GM19463 (cell line): ENCODE measurements around the gene MAP2K4.

Experiments
- ATAC-seq: cut with Tn5 transposase; IDR thresholded peaks from one replicate; pipeline ENCODE4 v1.9.1; 2021; ENCODE audit warnings: mild to moderate bottlenecking, moderate library complexity; ENCODE audit not compliant: unreplicated experiment

Gene MAP2K4

DNA sequence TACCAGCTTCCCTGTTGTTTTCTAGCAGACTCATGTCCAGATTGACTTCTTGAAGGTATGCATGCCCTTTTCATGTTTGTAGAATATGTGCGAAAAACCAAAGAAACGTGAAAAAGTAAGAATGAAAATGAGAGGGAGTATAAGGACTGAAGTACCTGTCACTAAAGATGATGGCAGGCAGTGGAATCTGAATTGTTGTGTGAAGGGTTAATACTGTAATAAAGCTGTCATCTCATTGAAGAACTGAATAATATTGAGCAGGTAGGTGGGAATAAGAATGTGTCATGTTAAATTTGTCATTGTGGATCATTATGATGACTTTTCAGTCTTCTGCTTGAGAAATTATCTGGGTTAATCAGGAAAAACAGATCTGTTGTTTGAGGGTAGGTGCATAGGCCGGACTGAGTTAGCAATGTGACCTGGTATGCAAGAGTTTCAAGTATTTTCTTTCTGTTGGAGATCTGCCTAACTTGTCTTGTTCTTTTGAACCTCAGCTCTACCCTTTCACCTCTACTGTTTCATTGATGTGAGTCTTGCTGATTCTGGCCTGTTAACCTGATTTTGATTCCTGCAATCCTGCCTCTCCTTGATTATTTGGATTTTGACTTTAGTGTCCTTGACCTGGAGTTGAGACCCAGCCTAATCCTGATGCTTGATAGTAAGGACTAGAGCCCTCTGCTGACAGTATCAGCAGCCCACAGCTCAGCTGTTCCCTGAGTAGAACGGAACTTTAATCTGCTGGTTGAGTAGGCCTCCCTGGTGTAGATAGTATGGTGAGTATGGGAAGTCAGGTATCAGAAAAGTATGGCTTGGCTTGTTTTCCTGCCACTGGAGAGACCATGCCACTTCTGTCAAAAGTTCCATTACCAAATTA lies 64.6 kb downstream of the MAP2K4 start:
- no peak for ATAC-seq

DNA sequence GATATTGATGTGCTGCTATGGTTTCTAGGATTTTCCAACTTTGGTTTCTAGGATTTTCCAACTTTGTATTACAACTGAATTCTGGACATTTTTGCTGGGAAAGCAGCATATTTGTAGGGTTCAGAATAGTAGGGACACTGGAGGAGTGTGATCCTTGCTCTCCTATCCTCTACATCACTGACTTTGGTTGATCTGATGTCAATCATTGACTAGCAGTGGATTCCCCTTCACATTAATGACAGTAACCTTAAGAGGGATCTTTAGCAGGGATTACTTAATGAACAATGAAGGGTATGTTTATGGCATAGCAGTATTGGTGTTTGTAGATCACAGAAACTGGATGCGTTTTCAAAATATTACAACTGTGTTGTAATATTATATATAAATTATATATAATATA lies 67.4 kb downstream of the MAP2K4 start:
- ATAC-seq, result no peak

DNA sequence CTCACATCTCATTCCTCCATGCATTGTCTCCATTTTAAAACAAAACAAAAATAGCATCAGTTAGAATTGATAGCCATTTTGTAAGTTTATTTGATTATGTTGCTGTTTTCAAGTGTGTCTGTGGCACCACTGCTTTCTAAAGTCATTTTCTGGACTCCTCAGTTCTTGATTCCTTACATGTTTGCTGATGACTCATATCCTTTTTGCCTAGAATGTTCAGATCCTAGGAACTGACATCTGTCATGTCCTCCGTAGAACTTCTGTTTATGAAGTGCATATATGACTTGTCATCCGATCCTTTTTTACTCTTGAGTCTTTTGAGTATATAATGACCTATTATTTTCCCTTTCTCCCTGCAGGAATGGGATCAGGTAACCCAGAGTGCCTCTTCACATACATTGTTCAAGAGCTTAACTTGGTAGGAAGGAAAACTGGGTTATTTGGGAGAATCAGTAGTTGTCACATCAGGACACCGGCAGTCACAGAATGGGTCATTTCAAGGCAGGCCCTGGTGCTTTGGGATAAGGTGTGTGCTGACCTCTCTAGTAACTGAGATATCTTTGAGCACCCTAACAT lies 69.2 kb downstream of the MAP2K4 start:
- no peak for ATAC-seq

DNA sequence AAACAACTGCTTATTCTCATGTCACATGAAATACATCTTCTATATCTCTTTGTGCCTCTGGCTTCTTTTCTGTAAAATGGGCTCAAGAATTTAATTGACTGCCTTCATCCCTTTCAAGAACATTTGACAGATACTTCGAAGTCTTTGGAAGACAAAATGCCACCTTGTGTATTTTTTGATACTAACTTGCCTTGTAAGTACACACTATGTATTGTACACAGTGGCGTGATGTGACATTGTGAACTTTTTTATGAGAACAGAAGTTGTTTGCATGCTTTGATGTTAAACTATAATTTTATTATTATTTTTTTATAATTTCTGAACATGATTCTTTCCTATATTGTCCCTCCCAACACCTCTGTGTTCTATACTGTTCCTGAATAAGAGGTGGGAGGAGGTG lies 73.7 kb downstream of the MAP2K4 start:
- ATAC-seq, result no peak

DNA sequence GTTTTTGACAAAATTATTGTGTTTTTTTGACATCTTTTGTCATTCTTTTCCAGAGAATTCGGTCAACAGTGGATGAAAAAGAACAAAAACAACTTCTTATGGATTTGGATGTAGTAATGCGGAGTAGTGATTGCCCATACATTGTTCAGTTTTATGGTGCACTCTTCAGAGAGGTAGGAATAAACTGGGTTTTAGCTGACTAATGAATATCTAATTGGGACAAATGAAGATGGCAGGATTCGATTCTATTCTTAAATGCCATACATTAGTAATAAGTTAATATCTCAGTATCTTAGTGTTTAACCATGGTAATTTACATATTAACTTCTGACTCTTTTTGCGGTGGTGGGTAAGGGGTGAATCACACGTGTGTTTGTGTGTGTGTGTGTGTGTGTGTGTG lies 74.8 kb downstream of the MAP2K4 start:
- no peak for ATAC-seq

DNA sequence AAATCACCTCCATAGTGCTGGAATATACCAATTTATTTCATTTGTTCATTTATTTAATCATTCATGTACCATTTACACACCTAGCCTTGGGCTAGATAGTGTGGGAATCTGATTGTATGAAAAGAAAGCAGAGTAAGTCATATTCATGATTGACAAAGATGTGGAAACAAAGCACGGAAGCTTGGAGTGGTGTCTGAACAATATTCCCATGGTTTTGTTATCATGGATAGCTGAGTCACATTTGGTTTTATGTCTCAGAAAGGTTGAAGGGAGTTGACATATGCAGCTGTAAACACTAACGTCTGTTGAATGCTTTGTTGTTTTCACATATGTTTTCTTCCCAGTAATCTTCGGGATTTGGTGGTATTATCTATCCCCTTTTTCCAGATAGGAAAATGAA lies 76.6 kb downstream of the MAP2K4 start:
- no peak for ATAC-seq

DNA sequence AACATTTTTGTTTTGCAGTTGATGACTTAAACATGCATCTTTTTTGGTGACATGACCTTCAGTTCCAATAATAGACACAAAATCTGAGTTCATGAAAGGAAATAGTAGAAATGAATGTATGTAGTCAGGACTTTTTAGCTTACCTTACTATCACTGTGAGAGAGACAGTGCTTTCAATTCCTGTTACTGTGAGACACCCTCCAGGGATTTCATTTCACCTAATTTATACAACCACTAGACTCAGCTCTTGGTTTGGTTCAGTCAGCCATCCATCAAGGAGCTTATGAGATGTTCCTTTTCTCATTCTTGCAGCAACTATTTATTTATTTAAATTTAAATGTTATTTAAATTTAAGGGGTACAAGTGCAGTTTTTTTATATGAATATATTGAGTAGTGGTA lies 77.9 kb downstream of the MAP2K4 start:
- peak; percentile 88 for ATAC-seq

DNA sequence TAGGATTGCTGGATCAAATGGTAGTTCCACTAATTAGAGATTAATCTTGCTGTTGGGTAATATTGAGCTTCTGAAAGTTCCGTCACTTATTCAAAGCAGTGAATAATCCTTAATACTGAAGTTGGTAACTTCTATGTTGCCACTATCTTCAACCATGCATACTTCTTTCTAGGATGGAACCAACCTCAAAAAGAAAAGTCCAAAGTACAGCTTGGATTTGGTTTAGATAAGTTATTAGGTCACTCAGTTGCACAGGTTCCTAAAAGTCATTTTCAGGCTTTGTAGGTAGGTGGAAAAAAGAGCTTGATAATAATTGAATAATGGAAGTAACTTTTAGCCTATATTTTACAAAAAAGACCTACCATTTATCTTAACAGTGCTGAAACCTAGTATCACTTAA lies 78.7 kb downstream of the MAP2K4 start:
- no peak for ATAC-seq

DNA sequence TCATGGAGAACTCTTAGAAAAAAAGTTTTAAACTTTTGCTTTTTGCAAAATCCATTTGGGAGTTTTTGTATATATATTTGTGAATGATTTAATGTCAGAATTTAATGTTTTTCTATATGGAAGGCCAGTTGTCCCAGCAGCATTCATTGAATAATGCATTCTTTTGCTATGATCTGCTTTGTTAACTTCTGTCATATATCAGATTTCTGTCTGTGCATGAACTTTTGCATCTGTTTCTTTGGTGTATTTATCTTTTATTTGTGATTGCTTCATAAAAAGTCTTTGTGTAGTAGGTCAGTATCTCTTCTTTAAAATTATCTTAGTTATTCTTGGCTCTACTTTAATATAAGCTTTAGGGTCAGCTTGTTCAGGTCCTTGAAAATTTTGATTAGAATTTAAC lies 84.2 kb downstream of the MAP2K4 start:
- no peak for ATAC-seq

DNA sequence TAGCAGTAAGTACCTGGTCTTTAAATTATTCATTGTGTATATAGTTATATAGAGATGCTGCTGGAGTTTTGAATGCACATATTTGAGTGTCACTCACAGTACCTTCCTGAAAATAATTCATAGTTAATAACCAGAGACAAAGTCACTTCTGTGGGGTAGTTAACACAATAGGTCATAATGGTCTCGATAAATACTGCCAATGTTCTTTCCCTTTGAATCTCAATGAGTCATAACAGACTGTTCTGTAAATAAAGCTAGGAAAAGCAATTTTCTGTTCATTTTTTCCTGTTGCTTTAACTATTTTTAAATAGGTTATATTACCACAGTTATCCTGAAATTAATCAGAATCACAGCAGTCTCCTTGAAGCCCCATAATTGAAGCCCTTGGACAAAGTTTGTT lies 87.2 kb downstream of the MAP2K4 start:
- ATAC-seq, result no peak

DNA sequence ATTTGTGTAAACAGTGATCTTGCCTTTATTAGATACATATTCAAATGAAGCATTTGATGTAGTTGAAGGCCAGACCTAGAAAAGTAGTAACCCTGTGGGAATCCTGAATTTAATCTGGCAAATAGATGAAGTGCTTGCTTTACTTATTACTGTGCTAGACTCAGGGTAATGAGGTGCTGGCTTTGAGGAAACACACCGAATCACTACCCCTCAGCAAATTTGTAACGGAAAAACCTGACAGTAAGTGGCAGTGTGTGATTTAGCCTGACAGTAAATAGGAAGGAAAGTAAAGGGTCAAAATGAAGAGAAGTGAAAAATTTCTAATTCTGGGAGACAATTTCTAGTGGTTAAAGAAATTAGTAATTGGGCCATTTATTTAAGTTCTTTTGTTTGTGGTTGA lies 90.2 kb downstream of the MAP2K4 start:
- ATAC-seq, result no peak

DNA sequence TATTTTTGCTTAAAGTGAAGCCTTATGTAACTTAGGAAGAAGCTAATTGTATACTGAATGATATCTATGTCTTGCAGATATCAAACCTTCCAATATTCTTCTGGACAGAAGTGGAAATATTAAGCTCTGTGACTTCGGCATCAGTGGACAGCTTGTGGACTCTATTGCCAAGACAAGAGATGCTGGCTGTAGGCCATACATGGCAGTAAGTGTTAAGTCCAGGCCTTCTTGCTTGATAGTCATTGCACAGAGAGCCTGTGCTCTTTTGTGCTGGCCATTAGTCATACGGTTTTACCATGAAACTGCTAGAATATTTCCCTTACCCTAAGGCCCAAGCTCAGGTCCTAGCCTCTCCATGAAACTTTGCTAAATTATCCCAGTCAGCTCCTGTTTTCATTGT lies 92.5 kb downstream of the MAP2K4 start:
- ATAC-seq, result no peak

DNA sequence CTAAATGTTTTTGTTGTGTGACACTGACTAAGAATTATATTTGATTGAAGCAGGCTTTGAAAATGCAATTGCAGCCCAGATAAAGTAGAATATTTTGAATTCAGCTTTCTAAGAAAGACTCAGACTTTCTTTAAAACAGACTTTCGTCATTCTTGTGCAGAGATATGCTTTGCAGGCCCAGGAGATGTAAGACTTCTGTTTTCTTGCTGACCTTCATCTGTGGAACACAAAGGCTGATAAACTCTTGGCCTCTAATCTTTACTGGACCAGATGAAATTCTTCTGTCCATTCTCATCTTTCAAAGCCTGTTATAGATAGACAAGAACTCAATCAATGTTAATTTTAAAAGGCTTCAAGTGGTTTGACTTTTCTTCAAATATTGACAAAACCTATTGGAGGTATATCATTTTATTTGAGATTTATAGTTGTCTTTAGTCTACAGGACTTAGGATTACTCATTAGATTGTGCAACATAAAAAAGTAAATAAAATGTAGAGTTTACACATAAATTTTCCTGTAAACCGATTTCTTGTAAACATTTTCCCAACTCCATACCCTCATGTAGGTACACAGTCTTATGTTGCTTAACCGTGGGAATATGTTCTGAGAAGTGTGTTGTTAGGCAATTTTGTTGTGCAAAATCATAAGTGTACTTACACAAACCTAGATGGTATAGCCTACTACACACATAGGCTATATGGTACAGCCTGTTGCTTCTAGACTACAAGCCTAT lies 94.2 kb downstream of the MAP2K4 start:
- ATAC-seq, result no peak

DNA sequence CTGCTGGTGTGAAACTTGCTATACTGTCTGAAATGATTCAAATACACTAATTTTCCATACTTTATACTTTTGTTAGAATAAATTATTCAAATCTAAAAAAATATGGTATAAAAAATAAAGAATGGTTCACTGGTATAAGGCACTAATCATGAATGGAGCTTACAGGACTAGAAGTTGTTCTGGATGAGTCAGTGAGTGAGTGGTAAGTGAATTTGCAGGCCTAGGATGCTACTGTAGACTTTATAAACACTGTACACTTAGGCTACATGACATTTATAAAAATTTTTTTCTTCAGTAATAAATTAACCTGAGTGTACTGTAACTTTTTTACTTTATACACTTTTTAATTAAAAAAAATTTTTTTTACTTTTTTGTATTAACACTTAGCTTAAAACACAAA lies 95.5 kb downstream of the MAP2K4 start:
- no peak for ATAC-seq

DNA sequence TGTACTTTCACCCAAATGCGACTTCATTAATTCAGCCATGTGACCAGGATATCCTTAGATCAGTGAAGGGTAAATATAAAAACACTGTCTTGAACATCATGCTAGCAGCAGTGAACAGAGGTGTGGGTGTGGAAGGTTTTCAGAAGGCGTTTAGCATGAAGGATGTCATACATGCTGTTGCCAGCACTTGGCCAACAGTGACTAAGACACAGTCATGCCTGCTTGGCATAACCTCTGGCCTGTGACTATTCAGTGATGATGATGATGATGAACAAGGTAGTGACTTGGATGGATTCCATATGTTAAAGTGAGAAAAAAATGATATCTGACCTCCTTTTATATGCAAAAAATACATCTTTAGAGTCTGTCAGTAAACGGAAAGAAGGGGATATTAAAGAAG lies 97.9 kb downstream of the MAP2K4 start:
- ATAC-seq, result no peak

DNA sequence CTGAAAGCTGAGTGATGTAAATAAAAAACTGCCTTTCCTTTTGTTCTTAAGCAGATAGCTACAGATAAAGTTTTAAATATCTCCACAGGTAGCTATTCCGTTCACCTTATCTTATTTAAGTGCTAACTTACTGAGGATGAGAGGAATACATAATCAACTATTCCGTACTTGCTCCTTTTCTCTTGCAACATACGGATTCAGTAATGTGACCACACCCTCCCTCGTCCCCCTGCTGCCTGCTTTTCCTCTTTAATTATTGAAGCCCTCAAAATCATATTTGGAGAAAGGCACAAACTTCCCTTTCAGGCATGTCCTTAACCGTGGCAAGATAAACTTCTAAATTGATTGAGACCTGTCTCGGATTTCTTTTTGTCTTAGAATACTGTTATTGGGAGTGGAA lies 101.4 kb downstream of the MAP2K4 start:
- ATAC-seq, result no peak

DNA sequence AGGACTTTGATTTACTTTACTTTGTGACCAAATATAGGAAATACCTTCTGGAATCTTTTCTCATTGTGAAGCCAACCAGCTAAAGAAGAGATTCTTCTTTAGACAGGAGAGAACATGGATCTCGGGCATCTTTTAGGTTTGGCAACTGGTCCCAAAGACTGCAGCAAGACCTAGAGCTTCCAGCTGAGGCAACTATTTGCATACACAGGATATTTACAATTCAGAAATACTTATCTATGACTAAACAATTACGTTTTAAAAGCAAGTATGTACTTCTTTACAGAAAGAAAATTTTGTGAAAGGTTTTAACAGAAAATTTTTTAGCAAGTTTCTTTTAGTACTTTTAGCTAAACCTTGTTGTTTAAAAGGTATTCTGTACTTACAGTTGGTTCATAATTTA lies 106.5 kb downstream of the MAP2K4 start:
- ATAC-seq, result no peak

DNA sequence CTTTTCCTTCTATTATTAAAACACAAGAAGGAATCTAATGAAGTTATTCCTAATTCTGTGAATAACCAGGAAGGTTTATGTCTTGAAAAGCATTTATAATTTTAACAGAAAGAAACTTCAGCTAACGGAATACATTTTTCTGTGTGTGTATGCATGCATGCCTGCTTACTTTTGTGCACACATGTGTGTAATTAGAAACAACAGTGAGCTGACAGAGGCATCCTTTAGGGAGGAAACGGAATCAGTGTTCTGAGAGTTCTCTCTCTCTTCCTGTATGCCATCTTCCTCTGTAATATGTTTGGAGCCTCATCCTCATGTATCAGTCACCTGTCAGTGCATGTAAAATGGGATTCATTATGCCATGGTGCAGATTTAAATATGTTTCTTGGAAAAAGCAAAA lies 107.0 kb downstream of the MAP2K4 start:
- ATAC-seq, result no peak

DNA sequence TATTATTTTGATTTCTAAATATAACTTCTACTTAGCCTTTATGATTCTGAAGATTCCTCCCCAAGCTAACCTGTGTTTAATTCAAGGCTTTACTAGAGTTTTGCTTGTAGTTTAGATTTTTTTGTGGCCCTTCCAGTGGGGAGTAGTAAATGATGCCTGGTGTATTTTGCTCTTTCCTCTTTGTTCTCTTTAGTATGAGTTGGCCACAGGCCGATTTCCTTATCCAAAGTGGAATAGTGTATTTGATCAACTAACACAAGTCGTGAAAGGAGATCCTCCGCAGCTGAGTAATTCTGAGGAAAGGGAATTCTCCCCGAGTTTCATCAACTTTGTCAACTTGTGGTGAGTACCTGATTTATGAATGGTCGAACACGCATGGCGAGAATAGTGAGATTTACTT lies 108.3 kb downstream of the MAP2K4 start:
- no peak for ATAC-seq

DNA sequence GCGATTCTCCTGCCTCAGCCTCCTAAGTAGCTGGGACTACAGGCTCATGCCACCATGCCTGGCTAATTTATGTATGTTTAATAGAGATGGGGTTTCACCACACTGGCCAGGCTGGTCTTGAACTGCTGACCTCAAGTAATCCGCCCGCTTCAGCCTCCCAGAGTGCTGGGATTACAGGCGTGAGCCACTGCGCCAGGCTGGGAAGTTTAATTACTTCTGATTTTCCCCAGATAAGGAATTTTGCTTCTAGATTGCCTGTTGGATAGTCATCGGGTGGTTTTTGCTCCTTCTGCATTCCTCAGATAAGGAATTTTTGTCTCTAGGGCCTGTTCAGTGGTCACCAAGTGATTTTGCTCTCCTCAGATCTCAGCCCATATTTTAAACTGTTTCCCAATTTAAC lies 112.5 kb downstream of the MAP2K4 start:
- no peak for ATAC-seq

DNA sequence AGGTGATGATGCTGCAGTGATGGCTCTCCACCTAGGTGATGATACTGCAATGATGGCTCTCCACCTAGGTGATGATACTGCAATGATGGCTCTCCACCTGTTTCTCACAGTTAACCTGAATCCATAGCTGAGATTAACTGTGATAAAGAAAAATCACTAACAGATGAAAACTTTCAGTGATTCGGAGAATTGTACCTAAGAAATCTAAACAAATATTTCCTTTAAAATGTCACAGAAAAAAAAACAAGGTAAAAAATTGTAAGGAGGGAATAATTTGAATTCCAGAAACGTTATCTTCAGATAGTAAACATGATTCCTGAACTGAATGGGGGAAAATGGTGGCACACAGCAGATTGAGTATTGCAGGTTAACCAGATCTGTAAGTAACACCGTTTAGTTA lies 113.4 kb downstream of the MAP2K4 start:
- no peak for ATAC-seq

DNA sequence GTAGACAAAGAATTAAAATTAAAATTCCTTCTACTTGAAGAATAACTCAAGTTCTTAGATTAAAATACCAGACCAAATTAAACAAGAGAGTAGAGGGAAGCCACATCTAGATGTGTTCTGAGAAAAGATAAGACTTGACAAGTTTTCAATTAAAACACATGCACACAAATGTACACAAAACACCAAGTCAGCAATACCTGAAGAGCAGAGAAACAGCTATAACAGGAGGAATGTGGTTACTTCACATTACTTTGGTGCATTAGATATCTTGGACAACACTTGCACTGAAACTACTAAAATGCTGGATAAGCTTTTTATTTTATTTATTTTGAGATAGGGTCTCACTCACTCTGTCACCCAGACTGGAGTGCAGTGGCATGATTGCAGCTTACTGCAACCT lies 113.9 kb downstream of the MAP2K4 start:
- no peak for ATAC-seq
